H54 (cell line): ENCODE data around the gene FAM20A.

Experiments
- DNase-seq: peaks from one replicate; pipeline ENCODE4 v3.0.0; 2011; ENCODE audit warnings: low spot score, mixed read lengths; ENCODE audit not compliant: insufficient read length
- FAIRE-seq: peaks from 3 replicates; lab custom pipeline; 2011; peaks lifted over from hg19 to GRCh38; lab: Jason Lieb, UNC
- POLR2A ChIP-seq: IDR thresholded peaks from 2 replicates; pipeline ENCODE4 v1.6.1; 2011; ENCODE audit warnings: low read depth, mild to moderate bottlenecking, low read length

The FAM20A gene

GRCh38 chr17:68556551-68556950, 44.6 kb downstream of the FAM20A start:
- FAIRE-seq (no peak), DNase-seq (no peak)
- no peak for TF ChIP-seq POLR2A

GRCh38 chr17:68544111-68544915, 56.9 kb downstream of the FAM20A start:
- FAIRE-seq, result no peak
- no peak for DNase-seq
- TF ChIP-seq POLR2A, result no peak

- TF ChIP-seq POLR2A, result no peak
- no peak for FAIRE-seq
- no peak for DNase-seq
These were observed 58.3 kb downstream of the FAM20A start for GRCh38 chr17:68542698-68543463.

GRCh38 chr17:68541816-68542215, 59.4 kb downstream of the FAM20A start:
- no peak for TF ChIP-seq POLR2A
- DNase-seq, result no peak
- FAIRE-seq, result no peak

GRCh38 chr17:68540981-68541380, 60.2 kb downstream of the FAM20A start:
- no peak for FAIRE-seq
- no peak for DNase-seq
- no peak for TF ChIP-seq POLR2A

- FAIRE-seq, result no peak
- DNase-seq, result no peak
- TF ChIP-seq POLR2A, result no peak
These were observed 61.4 kb downstream of the FAM20A start for GRCh38 chr17:68539548-68540467.

GRCh38 chr17:68535922-68536321, 65.2 kb downstream of the FAM20A start:
- TF ChIP-seq POLR2A, result no peak
- no peak for FAIRE-seq
- no peak for DNase-seq

GRCh38 chr17:68534695-68535088, 66.5 kb downstream of the FAM20A start:
- DNase-seq, result no peak
- no peak for TF ChIP-seq POLR2A
- FAIRE-seq, result no peak

GRCh38 chr17:68533887-68534694, 67.1 kb downstream of the FAM20A start:
- FAIRE-seq, result no peak
- TF ChIP-seq POLR2A, result no peak
- DNase-seq, result no peak

- FAIRE-seq, result no peak
- TF ChIP-seq POLR2A, result no peak
- no peak for DNase-seq
These were observed 68.3 kb downstream of the FAM20A start for GRCh38 chr17:68532826-68533225.

GRCh38 chr17:68531252-68531651, 69.9 kb downstream of the FAM20A start:
- DNase-seq, result no peak
- FAIRE-seq, result no peak

GRCh38 chr17:68527314-68527713, 73.9 kb downstream of the FAM20A start:
- no peak for TF ChIP-seq POLR2A
- DNase-seq (no peak), FAIRE-seq (no peak)

More at GRCh38 chr17:68531252-68531651, 69.9 kb downstream of the FAM20A start:
- TF ChIP-seq POLR2A, result no peak

GRCh38 chr17:68526548-68526947, 74.6 kb downstream of the FAM20A start:
- FAIRE-seq, result no peak
- TF ChIP-seq POLR2A, result no peak
- DNase-seq, result no peak
